ENCODE measurements around the gene FANCC.
A peak's percentile ranks its signal among the peaks of the same experiment; 100 is the strongest.
"Not testable (repeated sequence)": the region's sequence is repeated elsewhere in the genome, so short reads cannot be mapped to it uniquely, and the experiment has no call there.

The FANCC gene

GRCh38 chr9:95204710-95205109 is 112.8 kb downstream of the FANCC start:
- in situ Hi-C loops (cut with MboI; ENCODE audit: low pct_unique_long_range_greater_than_20kb, low sequenced_read_pairs): no loop called here
- DNase-seq: no peak

- in situ Hi-C loops (cut with MboI; ENCODE audit: low pct_unique_long_range_greater_than_20kb, low sequenced_read_pairs): no loop called here
These were observed 113.2 kb downstream of the FANCC start for GRCh38 chr9:95204310-95204709.

DNA sequence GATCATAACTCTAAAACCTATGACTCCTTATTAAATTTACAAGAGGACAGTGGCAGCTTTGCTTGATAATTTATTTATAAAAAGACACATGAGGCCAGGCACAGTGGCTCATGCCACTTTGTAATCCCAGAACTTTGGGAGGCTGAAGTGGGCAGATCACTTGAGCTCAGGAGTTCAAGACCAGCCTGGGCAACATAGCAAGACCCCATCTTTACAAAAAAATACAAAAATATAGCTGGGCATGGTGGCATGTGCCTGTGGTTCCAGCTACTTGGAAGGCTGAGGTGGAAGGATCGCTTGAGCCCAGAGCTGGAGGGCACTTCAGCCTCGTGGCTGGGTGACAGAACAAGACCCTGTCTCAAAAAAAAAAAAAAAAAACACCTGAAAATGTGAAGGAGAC is 114.5 kb downstream of the FANCC start:
- in situ Hi-C loops (cut with MboI; ENCODE audit: low pct_unique_long_range_greater_than_20kb, low sequenced_read_pairs); DNase-seq: not testable (repeated sequence)

More at GRCh38 chr9:95204310-95204709, 113.2 kb downstream of the FANCC start:
- no peak for DNase-seq

- no peak for DNase-seq
- in situ Hi-C loops (cut with MboI; ENCODE audit: low pct_unique_long_range_greater_than_20kb, low sequenced_read_pairs): no loop called here
These were observed 115.3 kb downstream of the FANCC start for GRCh38 chr9:95202076-95202681.

- in situ Hi-C loops (cut with MboI; ENCODE audit: low pct_unique_long_range_greater_than_20kb, low sequenced_read_pairs): no loop called here
- no peak for DNase-seq
These were observed 116.3 kb downstream of the FANCC start for GRCh38 chr9:95201206-95201605.

- DNase-seq: no peak
- in situ Hi-C loops (cut with MboI; ENCODE audit: low pct_unique_long_range_greater_than_20kb, low sequenced_read_pairs): no loop called here
These were observed 119.7 kb downstream of the FANCC start for GRCh38 chr9:95197692-95198271.

GRCh38 chr9:95193480-95193879 is 124.0 kb downstream of the FANCC start:
- in situ Hi-C loops (cut with MboI; ENCODE audit: low pct_unique_long_range_greater_than_20kb, low sequenced_read_pairs): no loop called here
- DNase-seq: no peak

DNA sequence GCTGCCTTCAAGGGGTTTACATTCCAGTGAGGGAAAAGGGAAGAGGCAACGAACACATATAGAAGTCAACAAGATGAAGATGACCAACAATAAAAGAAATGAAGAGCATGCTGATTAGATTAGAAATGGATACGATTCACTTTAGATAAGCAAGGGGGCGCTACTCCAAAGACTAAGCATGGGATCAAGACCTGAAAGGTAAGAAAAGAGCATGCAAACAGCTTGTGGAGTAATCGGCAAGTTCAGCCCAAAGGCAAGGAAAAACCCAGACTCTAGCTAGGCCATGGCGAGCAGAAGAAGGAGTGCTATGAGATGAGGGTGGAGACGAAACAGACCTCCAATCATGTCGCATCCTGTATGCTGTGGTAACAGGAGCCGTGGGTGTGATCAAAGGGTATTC is 124.4 kb downstream of the FANCC start:
- DNase-seq: no peak
- in situ Hi-C loops (cut with MboI; ENCODE audit: low pct_unique_long_range_greater_than_20kb, low sequenced_read_pairs): no loop called here

GRCh38 chr9:95192631-95193030 is 124.9 kb downstream of the FANCC start:
- in situ Hi-C loops (cut with MboI; ENCODE audit: low pct_unique_long_range_greater_than_20kb, low sequenced_read_pairs): no loop called here
- DNase-seq: no peak

GRCh38 chr9:95190413-95190812 is 127.1 kb downstream of the FANCC start:
- in situ Hi-C loops (cut with MboI; ENCODE audit: low pct_unique_long_range_greater_than_20kb, low sequenced_read_pairs): no loop called here
- no peak for DNase-seq

DNA sequence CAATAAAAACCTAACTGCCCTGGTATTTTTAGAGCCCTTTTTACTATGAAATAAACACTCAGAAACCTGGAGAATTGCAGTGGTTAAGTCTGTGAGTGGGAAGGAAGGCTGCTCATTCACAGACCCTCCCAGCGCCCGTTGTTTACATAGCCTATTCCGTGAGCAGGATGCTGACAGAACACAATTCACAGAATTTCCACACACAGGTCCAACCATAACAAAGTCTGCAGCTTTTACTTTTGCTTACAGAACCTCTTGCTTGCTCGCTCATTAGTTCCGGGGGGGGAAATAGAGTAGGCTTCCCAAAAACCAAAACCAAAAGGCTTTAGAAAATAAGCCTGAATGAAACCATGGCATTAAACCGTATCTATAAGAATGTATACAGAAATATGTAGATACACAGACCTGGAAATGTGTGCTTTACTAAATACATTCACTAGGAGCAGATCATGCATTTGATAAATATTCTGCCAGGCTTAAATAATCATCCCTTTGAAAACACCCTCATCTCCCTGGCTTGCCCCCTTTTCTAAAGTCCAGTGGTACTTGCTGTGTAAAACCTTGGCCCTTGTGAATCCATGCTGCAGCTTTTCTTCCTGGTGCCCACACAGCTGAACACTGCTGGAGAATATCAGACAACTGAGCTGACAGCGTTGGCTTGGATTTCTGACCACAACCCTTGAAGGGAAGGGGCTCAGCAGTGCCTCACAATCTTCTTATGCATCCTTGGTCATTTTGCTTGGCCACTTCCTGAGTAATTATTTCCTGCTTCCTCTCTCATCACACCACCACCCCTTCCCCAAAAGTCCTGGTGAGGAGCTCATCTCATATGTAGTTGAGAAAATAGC is 128.0 kb downstream of the FANCC start:
- DNase-seq: peak; percentile 54

GRCh38 chr9:95188459-95188858 is 129.1 kb downstream of the FANCC start:
- peak; percentile 51 for DNase-seq

More for the DNA sequence above, 128.0 kb downstream of the FANCC start:
- in situ Hi-C loops (cut with MboI; ENCODE audit: low pct_unique_long_range_greater_than_20kb, low sequenced_read_pairs): no loop called here

GRCh38 chr9:95185956-95186355 is 131.6 kb downstream of the FANCC start:
- in situ Hi-C loops (cut with MboI; ENCODE audit: low pct_unique_long_range_greater_than_20kb, low sequenced_read_pairs): no loop called here
- DNase-seq: no peak

More at GRCh38 chr9:95188459-95188858, 129.1 kb downstream of the FANCC start:
- in situ Hi-C loops (cut with MboI; ENCODE audit: low pct_unique_long_range_greater_than_20kb, low sequenced_read_pairs): no loop called here

DNA sequence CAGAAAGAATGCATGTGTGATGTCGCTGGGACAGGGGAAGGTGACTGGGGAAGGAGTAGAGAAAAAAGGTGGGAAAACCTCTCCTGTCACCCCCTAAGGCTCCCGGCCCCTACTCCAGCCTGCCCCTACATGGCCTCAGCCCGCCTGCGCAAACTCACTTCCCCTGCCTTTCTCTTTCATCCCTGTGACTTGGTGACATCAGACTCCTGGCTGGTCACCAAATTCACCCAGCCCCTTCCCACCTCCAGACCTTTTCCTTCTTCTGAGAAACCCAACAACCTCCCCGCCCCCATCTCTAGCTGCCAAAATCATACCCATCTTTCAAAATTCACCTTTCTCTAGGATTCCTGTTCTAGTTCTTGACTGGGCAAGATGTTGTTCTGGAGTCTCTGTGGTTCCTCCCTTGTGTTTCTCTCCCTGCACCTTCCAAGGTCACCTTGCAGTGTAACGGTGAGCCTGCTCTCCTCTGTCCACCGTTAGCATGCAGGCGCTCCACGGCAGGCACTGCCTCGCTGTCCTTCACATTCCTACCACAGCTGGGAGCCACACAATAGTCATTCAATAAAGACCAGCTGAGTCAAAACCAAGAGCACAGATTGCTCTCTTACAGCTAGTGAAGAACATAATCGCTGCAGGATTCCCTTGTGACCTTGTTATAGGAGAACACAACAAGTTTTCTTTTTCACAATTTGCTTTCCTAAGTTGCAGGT is 134.5 kb downstream of the FANCC start:
- in situ Hi-C loops (cut with MboI; ENCODE audit: low pct_unique_long_range_greater_than_20kb, low sequenced_read_pairs): no loop called here
- no peak for DNase-seq

DNA sequence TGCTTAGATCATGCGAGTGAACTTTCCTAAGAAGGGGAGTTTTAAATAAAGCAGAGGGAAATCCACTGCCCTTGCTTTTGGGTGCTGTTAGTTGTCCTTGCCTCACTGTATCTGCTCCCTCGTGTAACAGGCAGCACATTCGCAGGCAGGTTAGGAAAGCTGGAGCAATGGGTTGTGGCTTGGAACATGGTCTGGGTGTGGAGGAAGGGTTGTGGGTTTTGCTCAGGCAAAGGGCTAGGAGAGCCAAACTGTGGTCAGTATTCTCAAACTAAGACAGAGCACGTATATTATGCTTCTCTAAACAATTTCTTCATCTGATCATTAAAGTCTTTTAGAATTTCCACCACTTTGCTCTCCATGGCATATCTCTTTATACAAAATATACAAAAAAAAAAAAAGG is 135.7 kb downstream of the FANCC start:
- in situ Hi-C loops (cut with MboI; ENCODE audit: low pct_unique_long_range_greater_than_20kb, low sequenced_read_pairs): no loop called here
- DNase-seq: no peak

GRCh38 chr9:95181226-95181818 is 136.2 kb downstream of the FANCC start:
- in situ Hi-C loops (cut with MboI; ENCODE audit: low pct_unique_long_range_greater_than_20kb, low sequenced_read_pairs): no loop called here
- no peak for DNase-seq

GRCh38 chr9:95177617-95178016 is 139.9 kb downstream of the FANCC start:
- DNase-seq: no peak
- in situ Hi-C loops (cut with MboI; ENCODE audit: low pct_unique_long_range_greater_than_20kb, low sequenced_read_pairs): no loop called here

- in situ Hi-C loops (cut with MboI; ENCODE audit: low pct_unique_long_range_greater_than_20kb, low sequenced_read_pairs): no loop called here
- no peak for DNase-seq
These were observed 140.7 kb downstream of the FANCC start for GRCh38 chr9:95176755-95177319.

GRCh38 chr9:95175523-95175922 is 142.0 kb downstream of the FANCC start:
- DNase-seq: no peak
- in situ Hi-C loops (cut with MboI; ENCODE audit: low pct_unique_long_range_greater_than_20kb, low sequenced_read_pairs): no loop called here

Measured in KBM-7 (cell line).